Mammary epithelial cell (primary cell): Measurements from ENCODE around the gene ACADVL.

ENCODE experiments used
- EZH2 ChIP-seq: IDR thresholded peaks from 2 replicates; pipeline ENCODE4 v1.6.1; 2012; ENCODE audit warnings: low read length, inconsistent platforms, borderline replicate concordance
- TF ChIP-seq, protein P1 (sequence below), 2 donors: IDR thresholded peaks in 1 of 2; conservative IDR thresholded peaks in 1 of 2; 2 replicates each; pipeline ENCODE4 v1.5.1; 2011 to 2012; ENCODE audit warnings: inconsistent platforms in 2 of 2, low read length in 2 of 2, mild to moderate bottlenecking in 2 of 2, control low read depth in 1 of 2, low read depth in 1 of 2; ENCODE audit not compliant: insufficient read depth in 1 of 2; ENCODE audit errors: extremely low read depth in 1 of 2

- no peak for TF ChIP-seq EZH2
- TF ChIP-seq, protein P1, sequence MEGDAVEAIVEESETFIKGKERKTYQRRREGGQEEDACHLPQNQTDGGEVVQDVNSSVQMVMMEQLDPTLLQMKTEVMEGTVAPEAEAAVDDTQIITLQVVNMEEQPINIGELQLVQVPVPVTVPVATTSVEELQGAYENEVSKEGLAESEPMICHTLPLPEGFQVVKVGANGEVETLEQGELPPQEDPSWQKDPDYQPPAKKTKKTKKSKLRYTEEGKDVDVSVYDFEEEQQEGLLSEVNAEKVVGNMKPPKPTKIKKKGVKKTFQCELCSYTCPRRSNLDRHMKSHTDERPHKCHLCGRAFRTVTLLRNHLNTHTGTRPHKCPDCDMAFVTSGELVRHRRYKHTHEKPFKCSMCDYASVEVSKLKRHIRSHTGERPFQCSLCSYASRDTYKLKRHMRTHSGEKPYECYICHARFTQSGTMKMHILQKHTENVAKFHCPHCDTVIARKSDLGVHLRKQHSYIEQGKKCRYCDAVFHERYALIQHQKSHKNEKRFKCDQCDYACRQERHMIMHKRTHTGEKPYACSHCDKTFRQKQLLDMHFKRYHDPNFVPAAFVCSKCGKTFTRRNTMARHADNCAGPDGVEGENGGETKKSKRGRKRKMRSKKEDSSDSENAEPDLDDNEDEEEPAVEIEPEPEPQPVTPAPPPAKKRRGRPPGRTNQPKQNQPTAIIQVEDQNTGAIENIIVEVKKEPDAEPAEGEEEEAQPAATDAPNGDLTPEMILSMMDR (conservative IDR thresholded peaks at IDR 0.05 in 1 of 2, IDR thresholded peaks at IDR 0.05 in 1 of 2; ENCODE audit: extremely low read depth in 1 of 2, insufficient read depth in 1 of 2, low read depth in 1 of 2, low read length in 2 of 2) = no peak
Measured at GRCh38 chr17:7251661-7252175, 32.0 kb downstream of the ACADVL start, which contains the start of gene CTDNEP1.
